GM12891 (cell line): Measurements from ENCODE around the gene AMN1.

Source experiments
- POLR2A ChIP-seq: IDR thresholded peaks from 2 replicates; pipeline ENCODE4 v1.6.1; 2011; ENCODE audit warnings: low read depth, low read length, control low read depth
- POLR2AphosphoS5 ChIP-seq: IDR thresholded peaks from 2 replicates; pipeline ENCODE4 v1.6.1; 2011; ENCODE audit warnings: low read depth, low read length, control low read depth

- TF ChIP-seq POLR2A (no peak), POLR2AphosphoS5 (no peak)
Measured at GRCh38 chr12:31622038-31622437, 106.8 kb downstream of the AMN1 start.
